GM19372 (cell line): Measurements from ENCODE around the gene TP73.

Experiments used
- ATAC-seq: cut with Tn5 transposase; IDR thresholded peaks from one replicate; pipeline ENCODE4 v1.9.1; 2021; ENCODE audit warnings: mild to moderate bottlenecking, low read depth, moderate library complexity; ENCODE audit not compliant: unreplicated experiment

The TP73 gene

DNA sequence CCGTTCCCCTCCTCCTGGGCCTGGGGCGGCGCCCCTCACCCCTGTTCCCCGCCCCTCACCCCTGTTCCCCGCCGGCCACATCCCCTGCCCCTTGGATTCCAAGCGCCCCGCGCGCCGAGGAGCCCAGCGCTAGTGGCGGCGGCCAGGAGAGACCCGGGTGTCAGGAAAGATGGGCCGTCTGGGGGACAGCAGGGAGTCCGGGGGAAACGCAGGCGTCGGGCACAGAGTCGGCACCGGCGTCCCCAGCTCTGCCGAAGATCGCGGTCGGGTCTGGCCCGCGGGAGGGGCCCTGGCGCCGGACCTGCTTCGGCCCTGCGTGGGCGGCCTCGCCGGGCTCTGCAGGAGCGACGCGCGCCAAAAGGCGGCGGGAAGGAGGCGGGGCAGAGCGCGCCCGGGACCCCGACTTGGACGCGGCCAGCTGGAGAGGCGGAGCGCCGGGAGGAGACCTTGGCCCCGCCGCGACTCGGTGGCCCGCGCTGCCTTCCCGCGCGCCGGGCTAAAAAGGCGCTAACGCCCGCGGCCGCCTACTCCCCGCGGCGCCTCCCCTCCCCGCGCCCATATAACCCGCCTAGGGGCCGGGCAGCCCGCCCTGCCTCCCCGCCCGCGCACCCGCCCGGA is at the start of gene TP73:
TSS of gene TP73 (plus strand) at position 587 of the 618 bp plus-strand sequence. CDS start 29,850 bp downstream, outside the sequence.
- peak; percentile 33 for ATAC-seq

DNA sequence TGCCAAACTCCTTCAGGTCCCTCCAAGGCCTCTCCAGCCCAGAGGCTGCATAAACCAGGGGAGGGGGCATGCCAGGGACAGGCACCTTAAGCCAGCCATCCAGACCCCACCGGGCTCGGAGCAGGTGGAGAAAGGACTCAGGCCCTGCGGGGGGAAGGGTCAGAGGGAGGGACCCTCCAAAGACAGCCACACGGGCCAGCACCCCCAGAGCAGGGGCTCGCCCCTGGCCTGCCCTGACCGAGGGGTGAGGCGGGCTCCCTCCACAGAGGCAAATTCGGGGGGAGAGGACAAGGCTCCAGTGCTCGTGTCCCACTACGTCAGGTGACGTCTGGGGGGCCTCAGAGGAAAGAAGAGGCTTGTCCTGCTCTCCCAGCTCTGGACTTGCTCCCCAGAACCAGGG is 49.2 kb upstream of the TP73 start:
- no peak for ATAC-seq

DNA sequence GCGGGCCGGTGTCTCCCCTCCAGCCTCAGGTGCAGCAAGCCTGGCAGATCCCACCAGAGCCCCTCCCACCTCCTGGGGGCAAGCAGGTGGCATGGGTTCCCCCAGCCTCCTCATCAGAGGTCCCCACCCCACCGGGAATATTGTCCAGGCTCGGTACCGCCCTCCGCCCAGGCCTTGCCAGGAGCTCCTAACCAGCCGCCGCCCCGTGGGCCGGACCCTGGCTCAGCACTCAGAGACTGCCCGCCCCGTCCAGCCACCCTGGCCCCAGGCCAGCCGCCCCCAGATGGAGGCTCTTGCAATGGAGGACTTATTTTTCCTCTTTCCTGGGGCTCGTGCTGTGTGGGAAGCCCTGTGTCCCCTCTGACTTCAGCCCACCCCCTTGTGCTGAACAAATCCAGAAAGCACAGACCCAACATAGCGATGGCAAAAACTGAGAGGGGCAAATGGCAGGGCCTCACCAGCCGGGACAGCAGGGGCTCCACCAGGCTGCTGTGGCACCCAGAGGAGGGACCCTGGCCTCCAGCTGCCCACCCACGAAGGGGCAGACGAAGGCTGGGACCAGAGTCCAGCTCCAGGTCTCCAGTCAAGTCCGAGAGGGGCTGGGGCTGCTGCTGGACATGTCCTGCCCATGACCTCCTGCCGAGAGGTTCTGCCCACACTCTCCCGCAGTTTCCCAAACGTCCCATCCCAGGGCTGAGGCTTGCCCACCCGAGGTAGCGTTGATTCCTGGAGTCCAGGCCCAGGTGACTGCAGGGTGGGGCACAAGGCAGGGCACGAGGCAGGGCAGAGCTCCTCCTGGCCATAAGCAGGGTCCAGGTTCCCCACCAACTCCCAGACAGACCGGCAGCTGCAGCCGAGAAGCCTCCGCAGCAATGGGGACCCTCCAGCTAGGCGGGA is 48.5 kb upstream of the TP73 start:
- no peak for ATAC-seq

DNA sequence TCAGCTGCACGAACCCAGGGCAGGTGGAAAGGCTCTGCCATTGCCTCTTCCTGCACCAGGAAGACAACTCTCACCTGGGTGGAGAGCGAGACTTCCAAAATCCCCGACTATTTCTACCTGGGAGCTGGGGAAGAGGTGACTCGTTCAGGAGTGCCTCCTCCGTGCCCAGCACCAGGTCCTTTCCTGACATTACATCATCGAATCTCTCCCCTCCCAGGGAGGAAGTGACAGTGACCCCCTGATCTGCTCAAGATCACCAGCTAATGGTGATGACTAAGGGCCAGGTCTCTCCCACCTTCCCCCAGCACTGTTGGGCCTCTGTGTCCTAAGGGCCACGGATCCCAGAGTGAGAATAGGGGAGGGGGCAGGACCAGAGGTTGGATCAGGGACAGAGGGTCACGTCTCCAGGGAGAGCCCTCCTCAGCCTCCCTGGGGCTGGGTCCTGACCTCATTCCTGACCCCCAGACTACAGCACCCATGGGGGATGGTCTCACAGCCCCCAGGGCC is 47.8 kb upstream of the TP73 start:
- ATAC-seq: no peak

DNA sequence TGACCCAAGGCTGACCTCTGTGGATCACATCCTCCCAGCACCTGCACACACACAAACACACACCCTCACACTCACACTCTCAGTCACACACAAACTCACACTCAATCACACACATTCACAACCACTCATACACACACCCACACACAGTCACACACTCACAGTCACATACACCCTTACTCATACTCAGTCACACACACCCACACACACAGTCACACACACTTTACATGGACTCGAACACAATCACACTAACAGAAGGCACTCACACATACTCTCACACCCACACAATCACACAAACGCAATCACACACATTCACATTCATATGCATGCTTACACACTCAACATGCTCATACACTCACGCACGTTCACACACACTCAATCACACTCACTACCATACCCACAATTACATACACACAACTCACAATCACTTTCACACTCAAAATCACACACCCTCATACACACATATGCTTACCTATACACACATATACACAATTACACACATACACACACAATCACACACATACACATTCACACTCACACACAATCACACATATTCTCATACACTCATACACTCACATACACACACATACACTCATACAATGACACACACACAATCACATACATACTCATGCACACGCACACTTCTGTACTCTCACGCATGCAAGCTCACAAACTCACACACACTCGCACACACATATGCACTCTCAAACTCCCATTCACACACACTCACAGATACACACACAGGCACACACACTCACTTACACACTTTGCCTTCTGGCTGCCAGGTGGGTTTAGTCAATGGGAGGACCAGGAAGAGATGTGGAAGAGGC is 47.1 kb upstream of the TP73 start:
- no peak for ATAC-seq

DNA sequence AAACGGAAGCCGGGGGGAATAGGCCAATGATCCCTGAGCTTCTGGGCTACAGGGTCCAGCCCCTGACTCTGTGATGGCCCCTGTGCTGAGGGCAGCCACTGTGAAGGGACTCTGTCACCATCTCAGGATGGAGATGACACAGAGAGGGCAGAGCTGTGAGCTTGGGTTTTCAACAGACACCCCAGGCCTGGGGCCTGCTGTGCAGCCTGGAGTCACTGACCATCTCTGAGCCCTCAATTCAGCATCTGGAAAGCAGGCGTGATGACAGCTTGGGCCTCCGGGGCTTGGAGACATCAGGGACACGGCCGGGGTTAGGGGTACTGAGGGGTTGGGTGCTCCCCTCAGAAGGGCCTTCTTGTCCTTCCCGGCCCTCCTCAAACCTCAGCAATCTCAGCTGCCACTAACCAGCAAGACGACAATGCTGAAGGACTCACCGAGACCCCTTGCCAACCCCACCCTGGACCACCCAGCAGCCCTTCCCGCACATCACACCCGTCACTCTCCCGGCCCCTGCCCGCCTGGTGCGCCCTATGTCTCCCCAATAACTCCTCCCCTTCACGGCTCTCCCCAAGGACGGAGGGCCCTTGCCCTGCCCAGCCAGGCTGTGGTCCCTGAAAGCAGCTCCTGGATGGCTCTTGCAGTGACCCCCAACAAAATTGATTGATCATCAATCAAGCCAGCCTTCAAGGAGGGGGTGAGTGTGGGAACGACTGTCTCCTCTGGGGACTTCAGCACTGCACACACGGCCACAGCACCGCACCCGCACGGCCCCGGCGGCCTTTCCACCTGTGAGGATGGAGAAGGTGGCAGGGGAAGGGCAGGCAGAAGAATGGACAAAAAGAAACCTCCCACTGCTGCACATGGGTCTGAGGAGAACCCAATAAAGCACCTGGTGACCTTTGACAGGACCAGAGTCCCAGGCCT is 45.3 kb upstream of the TP73 start:
- no peak for ATAC-seq

DNA sequence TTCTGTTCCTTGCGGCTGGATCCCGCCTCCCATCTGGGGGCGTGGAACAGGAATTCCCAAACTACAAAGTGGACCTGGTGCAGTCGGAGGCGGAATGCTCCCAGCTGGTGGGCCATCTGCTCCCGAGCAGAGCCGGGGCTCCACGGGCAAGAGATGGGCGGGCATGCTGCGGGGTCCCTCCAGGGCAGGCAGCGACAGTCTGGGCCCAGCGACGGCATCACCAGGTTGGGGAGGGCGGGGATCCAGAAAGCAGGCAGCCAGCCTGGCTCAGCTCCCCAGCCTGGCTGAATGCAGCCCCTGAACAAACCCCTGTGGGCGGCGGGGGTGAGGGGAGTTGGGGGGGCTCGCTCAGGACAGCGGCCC is 44.6 kb upstream of the TP73 start:
- no peak for ATAC-seq

DNA sequence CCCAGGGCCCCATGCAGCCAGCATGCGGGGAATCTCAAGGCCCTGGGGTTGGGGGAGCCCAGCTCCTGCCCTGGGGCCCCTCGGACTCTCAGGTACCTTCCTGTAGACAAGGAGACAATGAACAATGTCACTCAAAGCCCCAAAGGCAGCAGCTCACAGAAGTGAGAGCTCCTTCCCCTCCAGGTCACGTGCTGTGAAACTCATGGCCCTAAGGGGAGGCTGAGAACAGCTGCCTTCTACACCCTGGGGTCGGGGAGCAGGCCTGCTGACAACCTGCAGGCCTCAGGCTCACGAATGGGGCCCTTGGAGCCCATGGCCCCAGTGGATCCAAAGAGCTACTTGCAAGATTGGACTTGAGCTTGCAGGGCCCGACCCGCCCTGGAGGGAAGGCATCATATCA is 44.2 kb upstream of the TP73 start:
- ATAC-seq: no peak

DNA sequence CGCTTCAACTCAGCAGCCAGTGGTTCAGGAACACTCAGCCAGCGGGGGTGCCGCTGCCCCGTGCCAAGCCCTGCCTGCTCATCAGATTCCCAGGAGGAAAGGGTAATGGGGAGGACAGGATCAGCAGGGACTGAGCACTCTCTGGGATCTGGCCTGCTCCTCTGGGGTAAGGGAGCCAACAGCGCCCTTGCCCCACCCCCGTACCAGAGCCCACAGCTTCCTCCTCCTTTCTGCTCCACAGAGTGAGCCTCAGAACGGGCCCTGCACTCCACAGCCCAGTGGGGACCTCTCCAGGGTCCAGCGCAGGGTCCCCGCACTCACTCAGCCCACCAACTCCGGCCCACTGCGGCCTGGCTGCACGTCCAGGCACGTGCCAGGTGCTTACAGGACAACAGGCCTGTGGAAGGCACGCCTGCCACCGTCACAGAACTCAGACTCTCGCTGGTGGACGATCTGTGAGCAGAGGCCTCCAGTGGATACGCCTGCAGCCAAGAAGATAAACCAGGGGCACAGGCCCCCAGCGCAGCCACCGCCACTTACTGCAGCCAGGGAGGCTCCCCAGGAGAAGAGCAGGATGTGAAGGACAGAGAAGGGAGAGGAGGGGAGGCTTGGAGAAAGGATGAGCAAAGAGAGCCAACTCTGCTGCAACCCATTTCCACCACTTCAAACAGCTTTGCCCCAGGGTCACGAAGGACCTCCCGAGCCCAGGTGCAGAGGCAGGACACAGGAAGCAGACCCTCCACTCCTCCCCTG is 43.1 kb upstream of the TP73 start:
- no peak for ATAC-seq

DNA sequence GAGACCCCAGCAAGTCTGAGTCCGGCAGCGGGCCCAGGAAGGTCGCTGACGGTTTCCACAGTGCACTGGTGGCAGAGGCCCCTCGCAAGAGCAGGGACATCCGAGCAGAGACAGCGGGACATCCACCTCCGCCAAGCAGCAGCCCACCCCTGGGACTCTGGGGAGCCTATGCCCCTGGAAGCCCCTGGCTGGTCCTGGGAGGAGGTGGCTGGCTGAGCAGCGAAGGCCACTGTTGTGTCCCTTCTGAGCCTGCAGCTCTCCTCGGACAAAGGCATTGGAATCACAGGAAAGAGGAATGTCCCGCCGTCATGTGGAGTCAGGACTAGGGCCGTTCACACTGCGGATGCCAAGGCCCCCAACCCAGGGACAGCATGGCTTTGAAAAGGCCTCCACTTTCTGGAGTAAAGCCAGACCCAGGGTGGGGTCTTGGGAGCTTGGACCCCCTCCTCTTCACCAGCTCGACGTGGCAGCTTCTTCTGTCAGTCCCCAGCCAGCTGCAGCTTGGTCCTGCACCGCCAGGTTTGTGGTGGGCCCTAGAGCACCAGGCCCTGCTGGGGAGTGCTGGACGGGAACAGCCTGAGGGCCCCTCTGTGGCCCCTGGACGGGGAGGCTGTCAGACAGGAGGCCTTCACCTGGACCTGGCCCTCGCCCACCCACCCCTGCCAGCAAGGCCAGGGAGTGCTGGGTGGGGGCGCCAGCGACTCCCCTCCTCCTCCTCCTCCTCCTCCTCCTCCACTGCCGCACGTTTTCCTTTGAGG is 42.4 kb upstream of the TP73 start:
- ATAC-seq: no peak

DNA sequence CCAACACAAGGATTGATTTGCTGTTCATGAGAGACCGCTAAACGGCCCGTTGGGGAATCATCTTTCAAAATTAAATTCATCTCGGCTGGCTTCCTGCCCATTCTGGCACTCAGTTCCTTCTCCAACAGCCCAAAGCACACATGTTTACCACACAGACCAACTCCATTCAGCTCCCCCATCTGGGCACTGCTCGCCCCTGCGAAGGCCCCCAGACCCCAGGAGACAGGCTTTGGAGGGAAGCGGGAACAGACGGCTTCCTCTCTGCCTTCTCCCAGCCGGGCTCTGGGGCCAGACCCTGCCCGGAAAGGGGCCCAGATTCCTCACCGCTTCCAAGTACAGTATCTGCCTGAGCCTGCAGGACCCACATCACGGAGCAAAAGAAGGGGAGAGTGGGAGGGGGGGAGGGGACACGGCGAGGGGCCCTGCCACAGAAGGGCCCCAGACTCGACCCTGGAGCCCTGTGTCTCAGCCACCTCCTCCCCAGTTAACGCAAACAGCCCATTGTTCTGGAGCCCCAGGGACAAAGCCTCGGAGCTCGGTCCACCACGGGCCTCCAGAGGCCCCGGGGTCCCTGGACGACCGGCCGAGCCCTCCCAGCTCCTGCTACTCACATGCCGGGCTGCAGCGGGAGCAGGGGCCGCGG is 41.7 kb upstream of the TP73 start:
- no peak for ATAC-seq

DNA sequence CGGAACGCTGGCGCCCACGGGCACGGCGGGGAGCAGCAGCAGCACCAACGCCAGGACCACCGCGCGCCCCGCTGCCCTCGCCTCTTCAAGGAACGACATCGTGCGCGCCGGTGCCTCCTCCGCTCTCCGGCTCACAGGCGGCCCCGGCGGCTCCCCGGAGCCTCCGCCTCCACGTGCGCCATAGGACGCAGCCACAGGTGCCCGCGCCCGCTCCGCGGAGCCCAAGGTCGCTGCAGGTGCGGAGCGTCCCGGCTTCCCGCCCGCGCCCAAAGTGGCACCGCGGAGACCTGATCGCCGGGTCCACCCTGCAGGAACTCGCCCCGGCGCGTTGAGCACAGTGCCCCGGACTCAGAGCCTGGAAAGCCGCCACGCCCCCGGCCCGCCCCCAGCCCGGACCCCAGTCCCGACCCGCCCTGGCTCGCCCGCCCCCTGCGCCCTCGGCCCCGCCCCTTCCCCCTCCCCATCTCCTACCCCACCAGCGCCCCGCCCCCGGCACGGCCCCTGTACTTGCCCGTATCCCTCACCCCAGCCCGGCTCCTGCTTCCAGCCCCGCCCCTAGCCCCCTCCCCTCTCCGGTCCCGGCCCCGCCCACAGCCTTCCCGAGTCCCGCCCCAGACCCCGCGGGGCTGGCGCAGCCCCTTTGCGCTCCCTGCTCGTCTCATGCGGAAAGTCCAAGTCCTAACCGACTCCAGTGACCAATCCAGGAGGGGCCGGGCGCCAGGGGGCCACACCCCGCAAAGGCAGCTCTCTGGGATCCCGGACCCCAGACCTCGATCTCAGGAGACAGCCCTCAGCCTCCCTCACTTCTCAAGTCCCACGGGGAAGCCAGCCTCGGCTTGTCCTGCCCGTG is 40.9 kb upstream of the TP73 start, which contains the start of gene MEGF6:
TSS of gene MEGF6 (minus strand) at position 339 of the 850 bp plus-strand sequence. CDS start at position 99, 240 bp downstream.
- ATAC-seq: no peak

DNA sequence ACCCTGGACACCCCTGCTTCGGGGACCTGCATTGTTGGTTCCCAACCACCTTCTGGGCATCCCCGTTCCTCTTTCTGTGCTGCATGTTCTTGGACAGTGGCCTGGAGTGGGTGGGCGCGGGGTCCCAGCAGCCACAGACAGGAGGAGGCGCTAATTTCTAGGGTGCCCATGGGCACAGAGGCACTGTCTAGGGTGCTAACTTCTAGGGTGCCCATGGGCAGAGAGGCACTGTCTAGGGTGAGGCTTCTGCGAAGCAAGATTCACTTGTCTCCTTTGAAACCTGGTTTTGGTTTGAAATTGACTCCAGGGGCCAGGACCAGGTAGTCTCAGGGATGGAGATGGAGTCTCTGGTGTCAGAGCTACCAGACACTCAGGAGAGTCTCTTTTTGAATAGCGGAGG is 40.2 kb upstream of the TP73 start:
- ATAC-seq: no peak

DNA sequence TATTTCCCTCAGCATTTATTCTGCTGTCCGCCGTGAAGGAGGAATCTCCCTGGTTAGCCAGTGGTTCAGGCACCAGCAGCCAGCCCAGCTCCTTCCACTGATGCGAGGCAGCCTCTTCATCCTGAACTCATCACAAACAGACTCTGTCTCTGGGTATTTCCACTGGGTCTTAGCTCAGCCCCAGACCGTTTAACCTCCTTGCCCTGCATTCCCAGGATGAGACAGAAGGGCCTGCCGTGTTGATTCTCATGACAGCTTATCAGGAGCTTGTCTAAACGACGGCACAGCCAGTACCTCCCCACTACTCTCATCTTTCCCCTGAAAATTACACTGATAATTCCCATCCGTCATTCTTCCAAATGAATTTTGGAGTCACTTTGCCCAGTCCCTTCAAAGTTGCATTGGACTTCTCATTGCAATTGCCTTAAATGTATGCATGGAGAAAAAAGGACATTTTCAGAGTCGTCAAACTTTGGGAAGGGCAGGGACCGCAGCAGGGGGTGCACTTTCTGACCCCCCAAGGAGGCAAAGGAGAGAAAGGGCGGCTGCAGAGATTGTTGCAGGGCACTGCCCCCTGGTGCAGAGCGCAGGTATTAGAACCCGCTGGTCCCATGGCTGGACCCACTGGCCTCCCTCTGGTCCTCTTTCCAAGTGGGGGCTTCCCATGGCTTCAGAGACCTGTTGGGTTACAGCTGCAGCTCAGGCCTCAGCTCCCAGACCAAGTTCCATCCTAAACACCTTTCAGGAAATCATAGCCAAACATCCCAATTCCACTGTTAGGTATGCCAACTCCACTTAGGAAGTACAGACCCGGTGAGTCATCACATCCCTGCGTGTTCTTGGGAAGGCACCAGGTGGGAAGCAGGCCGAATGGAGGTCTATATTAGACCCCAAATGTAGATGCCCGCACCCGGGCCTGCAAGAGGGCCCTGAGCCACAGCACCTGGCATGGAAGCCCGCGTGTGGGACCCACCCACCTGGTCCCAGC is 37.3 kb upstream of the TP73 start:
- ATAC-seq: no peak

DNA sequence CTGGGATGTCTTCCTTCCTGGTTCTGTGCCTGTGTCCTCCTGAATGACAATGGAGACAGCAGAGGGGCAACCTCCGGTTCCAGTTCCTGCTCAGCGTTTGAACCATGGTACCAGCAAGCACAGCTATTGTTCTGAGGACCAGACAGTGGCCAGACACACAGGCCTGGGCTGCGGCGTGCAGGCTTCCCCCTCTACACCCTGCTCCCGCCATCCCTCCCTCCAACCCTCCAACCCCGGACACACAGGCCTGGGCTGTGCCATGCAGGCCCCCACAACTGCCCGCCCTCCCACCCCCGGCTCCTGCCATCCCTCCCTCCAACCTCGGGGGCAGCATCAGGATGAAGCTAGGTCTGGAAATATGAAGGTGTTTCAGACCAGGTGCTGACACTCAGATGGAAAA is 35.5 kb upstream of the TP73 start:
- no peak for ATAC-seq

DNA sequence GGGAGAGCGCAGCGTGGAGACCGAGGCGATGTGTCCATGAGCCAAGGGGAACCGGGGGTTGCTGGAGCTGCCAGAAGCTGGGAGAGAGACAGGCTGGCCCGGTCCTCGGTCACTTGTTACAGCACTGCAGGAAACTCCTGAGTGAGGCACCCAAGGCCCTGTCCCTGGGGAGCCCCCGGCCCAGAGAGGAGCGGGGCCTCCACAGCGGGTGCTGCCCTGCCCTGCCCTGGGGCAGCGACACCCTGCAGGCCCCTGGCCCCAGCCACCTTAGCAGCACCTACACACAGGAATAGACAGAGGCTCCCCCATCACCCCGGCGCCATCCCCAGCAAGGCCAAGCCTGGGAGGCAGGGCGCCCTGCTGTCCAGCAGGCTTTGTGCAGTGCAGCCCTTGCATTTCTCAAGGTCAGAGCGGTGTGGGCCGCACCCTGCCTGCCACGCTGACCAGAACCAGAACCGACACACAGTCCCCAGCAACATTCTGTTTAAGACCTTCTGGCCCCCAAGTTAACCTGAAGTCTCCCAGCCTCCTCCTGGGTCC is 34.4 kb upstream of the TP73 start:
- ATAC-seq: no peak
